Activated naive CD4-positive, alpha-beta T cell treated with anti-CD3 and anti-CD28 coated beads, Interleukin-2, amount 50 U/mL, for 24 hours (primary cell): ENCODE data around the gene GSDMA.
A peak's percentile ranks its signal among the peaks of the same experiment; 100 is the strongest.

Experiments
- H3K27ac Mint-ChIP-seq: one replicate; pipeline ENCODE4 v1.8.0; 2021; ENCODE audit warnings: mild to moderate bottlenecking, mixed read lengths
- H3K27me3 Mint-ChIP-seq: one replicate; pipeline ENCODE4 v1.8.0; 2021; ENCODE audit warnings: mixed read lengths
- H3K36me3 Mint-ChIP-seq: one replicate; pipeline ENCODE4 v1.8.0; 2021; ENCODE audit warnings: mixed read lengths
- H3K4me1 Mint-ChIP-seq: one replicate; pipeline ENCODE4 v1.8.0; 2021; ENCODE audit warnings: mixed read lengths
- H3K4me3 Mint-ChIP-seq: one replicate; pipeline ENCODE4 v1.8.0; 2021; ENCODE audit warnings: mild to moderate bottlenecking, mixed read lengths
- H3K9me3 Mint-ChIP-seq: one replicate; pipeline ENCODE4 v1.8.0; 2021; ENCODE audit warnings: mixed read lengths

Gene GSDMA

GRCh38 chr17:39926588-39927100 is 36.2 kb upstream of the GSDMA start:
- H3K27ac Mint-ChIP-seq = peak overlapping the region; percentile 90
- peak overlapping the region; percentile 94 for H3K4me3 Mint-ChIP-seq
- no peaks in the 10 kb centered on the region for H3K27me3 Mint-ChIP-seq
- H3K9me3 Mint-ChIP-seq = no peaks in the 10 kb centered on the region
- peaks cover 5% of the 10 kb centered on the region for H3K36me3 Mint-ChIP-seq
- H3K4me1 Mint-ChIP-seq = peaks cover 57% of the 10 kb centered on the region

GRCh38 chr17:39927101-39927928 is 35.5 kb upstream of the GSDMA start, which contains the start of the genes LRRC3C and ORMDL3:
LRRC3C (plus strand) TSS chr17:39927732; CDS start chr17:39941524, 13,792 bp downstream.
ORMDL3 (minus strand) TSS chr17:39927601; CDS start chr17:39924203, 3,398 bp downstream.
- Mint-ChIP-seq H3K9me3 (no peaks in the 10 kb centered on the region), H3K4me1 (peaks cover 50% of the 10 kb centered on the region), H3K4me3 (peak within 1 kb of the TSS; percentile 94), H3K27ac (peak within 1 kb of the TSS; percentile 90), H3K27me3 (no peaks in the 10 kb centered on the region), H3K36me3 (peaks cover 6% of the 10 kb centered on the region)

GRCh38 chr17:39927929-39928857 is 34.6 kb upstream of the GSDMA start:
- peaks cover 2% of the 10 kb centered on the region for H3K36me3 Mint-ChIP-seq
- peak overlapping the region; percentile 90 for H3K27ac Mint-ChIP-seq
- no peaks in the 10 kb centered on the region for H3K9me3 Mint-ChIP-seq
- H3K27me3 Mint-ChIP-seq = no peaks in the 10 kb centered on the region
- H3K4me1 Mint-ChIP-seq = peaks cover 41% of the 10 kb centered on the region
- H3K4me3 Mint-ChIP-seq = peak overlapping the region; percentile 94

GRCh38 chr17:39928858-39929645 is 33.8 kb upstream of the GSDMA start:
- Mint-ChIP-seq H3K36me3 (peaks cover 1% of the 10 kb centered on the region), H3K9me3 (no peaks in the 10 kb centered on the region), H3K27me3 (no peaks in the 10 kb centered on the region), H3K27ac (no peak overlapping the region), H3K4me1 (peaks cover 35% of the 10 kb centered on the region), H3K4me3 (peak overlapping the region; percentile 31)

GRCh38 chr17:39929646-39930407 is 33.0 kb upstream of the GSDMA start:
- H3K27ac Mint-ChIP-seq = no peak overlapping the region
- H3K4me1 Mint-ChIP-seq = peaks cover 27% of the 10 kb centered on the region
- no peaks in the 10 kb centered on the region for H3K9me3 Mint-ChIP-seq
- H3K36me3 Mint-ChIP-seq = peaks cover 1% of the 10 kb centered on the region
- no peak overlapping the region for H3K4me3 Mint-ChIP-seq
- H3K27me3 Mint-ChIP-seq = no peaks in the 10 kb centered on the region

- no peak overlapping the region for H3K27ac Mint-ChIP-seq
- no peaks in the 10 kb centered on the region for H3K9me3 Mint-ChIP-seq
- no peak overlapping the region for H3K4me3 Mint-ChIP-seq
- peaks cover 1% of the 10 kb centered on the region for H3K36me3 Mint-ChIP-seq
- no peaks in the 10 kb centered on the region for H3K27me3 Mint-ChIP-seq
- H3K4me1 Mint-ChIP-seq = no peaks in the 10 kb centered on the region
Measured at GRCh38 chr17:39933912-39934311, 28.9 kb upstream of the GSDMA start.

- Mint-ChIP-seq H3K36me3 (peaks cover 1% of the 10 kb centered on the region), H3K27ac (no peak overlapping the region), H3K4me3 (no peak overlapping the region), H3K27me3 (no peaks in the 10 kb centered on the region), H3K4me1 (peaks cover 3% of the 10 kb centered on the region), H3K9me3 (no peaks in the 10 kb centered on the region)
Measured at GRCh38 chr17:39934324-39934723, 28.5 kb upstream of the GSDMA start.

- no peaks in the 10 kb centered on the region for H3K27me3 Mint-ChIP-seq
- peaks cover 12% of the 10 kb centered on the region for H3K4me1 Mint-ChIP-seq
- no peak overlapping the region for H3K27ac Mint-ChIP-seq
Measured at GRCh38 chr17:39935909-39936308, 26.9 kb upstream of the GSDMA start.

GRCh38 chr17:39937447-39937846 is 25.4 kb upstream of the GSDMA start:
- no peaks in the 10 kb centered on the region for H3K27me3 Mint-ChIP-seq
- H3K4me1 Mint-ChIP-seq = peaks cover 16% of the 10 kb centered on the region
- no peaks in the 10 kb centered on the region for H3K9me3 Mint-ChIP-seq
- no peaks in the 10 kb centered on the region for H3K36me3 Mint-ChIP-seq
- H3K27ac Mint-ChIP-seq = no peak overlapping the region
- H3K4me3 Mint-ChIP-seq = no peak overlapping the region

More at GRCh38 chr17:39935909-39936308, 26.9 kb upstream of the GSDMA start:
- Mint-ChIP-seq H3K9me3 (no peaks in the 10 kb centered on the region), H3K4me3 (no peak overlapping the region), H3K36me3 (peaks cover 1% of the 10 kb centered on the region)

- Mint-ChIP-seq H3K4me3 (no peak overlapping the region), H3K9me3 (no peaks in the 10 kb centered on the region), H3K27me3 (no peaks in the 10 kb centered on the region), H3K4me1 (peaks cover 16% of the 10 kb centered on the region), H3K36me3 (no peaks in the 10 kb centered on the region), H3K27ac (no peak overlapping the region)
Measured at GRCh38 chr17:39938140-39938869, 24.5 kb upstream of the GSDMA start.

GRCh38 chr17:39939106-39939505 is 23.7 kb upstream of the GSDMA start:
- Mint-ChIP-seq H3K27ac (no peak overlapping the region), H3K4me1 (peaks cover 16% of the 10 kb centered on the region), H3K27me3 (no peaks in the 10 kb centered on the region), H3K36me3 (no peaks in the 10 kb centered on the region), H3K4me3 (no peak overlapping the region), H3K9me3 (no peaks in the 10 kb centered on the region)

GRCh38 chr17:39939588-39940419 is 23.0 kb upstream of the GSDMA start:
- H3K4me1 Mint-ChIP-seq = peaks cover 16% of the 10 kb centered on the region
- no peak overlapping the region for H3K27ac Mint-ChIP-seq
- no peaks in the 10 kb centered on the region for H3K36me3 Mint-ChIP-seq
- H3K9me3 Mint-ChIP-seq = no peaks in the 10 kb centered on the region
- no peak overlapping the region for H3K4me3 Mint-ChIP-seq
- H3K27me3 Mint-ChIP-seq = no peaks in the 10 kb centered on the region

GRCh38 chr17:39943702-39944392 is 19.0 kb upstream of the GSDMA start:
- Mint-ChIP-seq H3K36me3 (no peaks in the 10 kb centered on the region), H3K9me3 (no peaks in the 10 kb centered on the region), H3K27me3 (no peaks in the 10 kb centered on the region), H3K27ac (no peak overlapping the region), H3K4me3 (no peak overlapping the region), H3K4me1 (peaks cover 25% of the 10 kb centered on the region)
